NCI-H128 (cell line): ENCODE data around the gene LRP3.

ENCODE experiments used
- DNase-seq: peaks from one replicate; lab custom pipeline; 2025; ENCODE audit not compliant: unreplicated experiment; lab: John Stamatoyannopoulos, UW

Gene LRP3

GRCh38 chr19:33251076-33251475 lies 56.9 kb downstream of the LRP3 start:
- no peak for DNase-seq

DNA sequence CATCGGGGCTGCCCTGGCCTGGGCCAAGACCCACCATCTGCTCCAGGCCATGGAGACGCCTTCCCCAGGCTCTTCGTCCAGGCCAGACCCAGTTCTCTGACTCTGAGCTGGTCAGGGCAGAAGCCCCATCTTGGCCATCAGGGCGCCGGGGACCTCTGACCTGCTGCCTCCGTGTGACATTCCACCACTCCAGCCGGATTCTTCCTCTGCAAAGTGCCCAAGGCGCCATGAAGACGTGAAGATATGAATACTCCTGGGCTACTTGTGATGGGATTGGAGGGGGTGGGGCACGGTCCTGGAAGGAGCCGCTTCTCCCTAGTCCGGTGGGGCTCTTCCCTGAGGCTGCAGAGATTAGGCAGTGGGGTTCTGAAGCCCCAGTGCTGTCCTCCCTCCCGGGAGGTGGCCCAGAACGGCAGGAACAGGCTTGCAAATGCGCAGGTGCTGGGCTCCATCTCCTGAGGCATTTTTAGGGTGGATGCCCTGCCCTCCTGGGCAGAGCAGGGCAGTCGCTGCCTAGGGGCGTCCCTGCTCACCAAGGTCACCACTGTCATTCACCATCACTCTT lies 57.5 kb downstream of the LRP3 start:
- no peak for DNase-seq

- no peak for DNase-seq
These were observed 58.4 kb downstream of the LRP3 start for GRCh38 chr19:33252418-33252962.

GRCh38 chr19:33252971-33253370 lies 58.8 kb downstream of the LRP3 start:
- no peak for DNase-seq

GRCh38 chr19:33254245-33254824 lies 60.2 kb downstream of the LRP3 start:
- no peak for DNase-seq

DNA sequence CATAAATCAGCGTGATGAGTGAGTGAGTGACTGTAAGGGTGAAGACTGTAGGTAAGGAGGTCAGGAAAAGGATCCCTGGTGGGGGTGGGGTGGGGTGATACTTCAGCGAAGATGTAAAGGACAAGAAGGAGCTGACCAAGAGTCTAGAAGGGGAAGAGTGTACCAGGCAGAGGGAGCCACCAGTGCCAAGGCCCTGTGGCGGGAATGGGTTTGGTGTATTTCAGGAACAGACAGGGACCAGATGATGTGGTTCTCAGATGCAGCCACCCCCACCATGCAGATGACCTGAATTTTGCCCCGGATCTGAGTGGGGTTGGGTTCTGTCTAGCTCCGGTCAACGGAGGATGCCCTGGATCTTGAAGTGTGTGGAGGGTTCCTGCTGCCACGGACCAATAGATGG lies 61.7 kb downstream of the LRP3 start:
- DNase-seq: no peak

DNA sequence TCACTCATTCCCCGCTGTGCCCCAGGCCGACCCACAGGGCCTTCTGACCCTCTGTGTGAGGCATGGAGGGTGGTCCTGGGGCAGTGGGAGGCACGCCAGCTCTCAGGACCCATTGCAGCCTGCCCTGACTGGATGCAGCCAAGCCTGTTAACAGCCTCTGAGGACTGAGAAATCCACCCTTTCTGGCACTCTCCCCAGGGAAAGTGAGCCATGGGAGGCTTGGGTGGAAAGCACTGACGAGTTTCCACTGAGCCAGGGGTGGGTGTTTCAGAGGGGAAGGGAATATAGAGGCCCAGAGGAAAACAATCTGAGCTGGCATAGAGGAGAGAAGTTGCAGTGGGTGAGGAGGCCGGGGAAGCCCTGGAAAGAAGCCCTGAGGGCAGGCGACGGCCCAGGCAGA lies 62.1 kb downstream of the LRP3 start:
- DNase-seq: no peak

- no peak for DNase-seq
These were observed 63.7 kb downstream of the LRP3 start for GRCh38 chr19:33257828-33258227.
